SK-N-SH (cell line): ENCODE data around the gene NKX2-2. TPM values are rescaled to one million over a fixed set of nuclear protein-coding genes. Genes with fewer than 3 reads are reported as not detected.

Experiments used
- CTCF ChIA-PET: fragments of 300-600, 350-600 bp; formaldehyde crosslinking; extraction: SDS; loops from one replicate; lab custom pipeline; 2021; lab: Yijun Ruan, JAX
- POLR2A ChIA-PET: fragments of 350-600 bp; sonication (Branson Sonifier 250); formaldehyde crosslinking; extraction: SDS; loops from one replicate; lab custom pipeline; 2020; ENCODE audit warnings: antibody characterized with exemption, inconsistent platforms; lab: Yijun Ruan, JAX
- DNase-seq: peaks from one replicate; pipeline ENCODE4 v3.0.0; 2012
- H2AFZ ChIP-seq: fragments of 200-600 bp; sonication (generic); 2 replicates; pipeline ENCODE4 v1.8.1; 2016; ENCODE audit warnings: antibody characterized with exemption, mild to moderate bottlenecking, low read depth
- H3F3A ChIP-seq: fragments of 200-600 bp; sonication (generic); replicated peaks from 2 replicates; pipeline ENCODE3; 2016; ENCODE audit warnings: antibody characterized with exemption, mild to moderate bottlenecking; ENCODE audit not compliant: insufficient read depth
- H3K27ac ChIP-seq, 2 experiments: fragments of 200-500 bp in 1 of 2; fragments of 200-600 bp in 1 of 2; sonication (Bioruptor generic) in 1 of 2; sonication (generic), shearing (Covaris generic) in 1 of 2; 2 replicates each; pipeline versions ENCODE4 v1.5.1 to v1.6.1; 2014 to 2016; ENCODE audit warnings: low read depth in 2 of 2, inconsistent platforms in 1 of 2, low read length in 1 of 2, mild to moderate bottlenecking in 1 of 2, mixed read lengths in 1 of 2
- H3K27me3 ChIP-seq: fragments of 200-600 bp; sonication (generic), shearing (Covaris generic); 2 replicates; pipeline ENCODE4 v1.6.1; 2016; ENCODE audit warnings: mixed run types; ENCODE audit not compliant: insufficient read depth
- H3K36me3 ChIP-seq, 2 experiments: fragments of 200-500 bp in 1 of 2; fragments of 200-600 bp in 1 of 2; sonication (Bioruptor generic) in 1 of 2; sonication (generic) in 1 of 2; replicated peaks in 1 of 2; 2 replicates each; pipeline versions ENCODE3 to v1.5.1; 2014 to 2016; ENCODE audit warnings: low read length in 1 of 2, mild to moderate bottlenecking in 1 of 2; ENCODE audit not compliant: insufficient read depth in 2 of 2, control insufficient read depth in 1 of 2
- H3K4me1 ChIP-seq, 2 experiments: fragments of 200-500 bp in 1 of 2; fragments of 200-600 bp in 1 of 2; sonication (Bioruptor generic) in 1 of 2; sonication (generic), shearing (Covaris generic) in 1 of 2; 2 replicates each; pipeline versions ENCODE4 v1.5.1 to v1.6.1; 2014 to 2016; ENCODE audit warnings: low read depth in 1 of 2, low read length in 1 of 2, mixed run types in 1 of 2; ENCODE audit not compliant: insufficient read depth in 2 of 2, control insufficient read depth in 1 of 2
- H3K4me2 ChIP-seq: fragments of 200-600 bp; sonication (generic), shearing (Covaris generic); 2 replicates; pipeline ENCODE4 v1.6.1; 2017; ENCODE audit warnings: mixed run types
- H3K4me3 ChIP-seq, 2 experiments: fragments of 200-500 bp in 1 of 2; fragments of 200-600 bp in 1 of 2; sonication (Bioruptor generic) in 1 of 2; sonication (generic), shearing (Covaris generic) in 1 of 2; 2 replicates each; pipeline versions ENCODE4 v1.5.1 to v1.8.1; 2014 to 2016; ENCODE audit warnings: low read depth in 2 of 2, inconsistent platforms in 1 of 2, low read length in 1 of 2, mild to moderate bottlenecking in 1 of 2, mixed read lengths in 1 of 2, moderate library complexity in 1 of 2
- H3K79me2 ChIP-seq: fragments of 200-600 bp; sonication (generic); 2 replicates; pipeline ENCODE4 v1.8.1; 2017; ENCODE audit warnings: mild to moderate bottlenecking; ENCODE audit not compliant: insufficient read depth
- H3K9ac ChIP-seq: fragments of 200-600 bp; sonication (generic); 2 replicates; pipeline ENCODE4 v1.6.1; 2017; ENCODE audit warnings: mixed run types
- H3K9me2 ChIP-seq: fragments of 200-600 bp; sonication (generic); 2 replicates; pipeline ENCODE4 v1.6.1; 2017; ENCODE audit warnings: mixed run types
- H3K9me3 ChIP-seq: fragments of 200-600 bp; sonication (generic); 2 replicates; pipeline ENCODE4 v1.6.1; 2017; ENCODE audit warnings: mixed run types, mild to moderate bottlenecking, moderate library complexity
- H4K20me1 ChIP-seq: fragments of 200-600 bp; sonication (generic); 2 replicates; pipeline ENCODE4 v1.6.1; 2017; ENCODE audit warnings: mild to moderate bottlenecking, mixed run types; ENCODE audit not compliant: insufficient read depth
- EP300 ChIP-seq, 2 experiments: IDR thresholded peaks; 2 replicates each; pipeline versions ENCODE4 v1.4.0 to v1.6.1; 2012; ENCODE audit warnings: borderline replicate concordance in 1 of 2, low read depth in 1 of 2, low read length in 1 of 2
- FOSL2 ChIP-seq: IDR thresholded peaks from 2 replicates; pipeline ENCODE4 v1.4.0; 2012; ENCODE audit warnings: low read depth, mild to moderate bottlenecking, moderate library complexity, borderline replicate concordance
- FOXJ3 ChIP-seq: sonication (generic); formaldehyde crosslinking; IDR thresholded peaks from 2 replicates; pipeline ENCODE4 v1.5.1; 2020; ENCODE audit warnings: mild to moderate bottlenecking, missing genetic modification reagents
- FOXM1 ChIP-seq: IDR thresholded peaks from 2 replicates; pipeline ENCODE4 v1.4.0; 2012; ENCODE audit warnings: low read depth, mild to moderate bottlenecking
- GABPA ChIP-seq: IDR thresholded peaks from 2 replicates; pipeline ENCODE4 v1.4.0; 2012; ENCODE audit warnings: low read depth, mild to moderate bottlenecking
- JUND ChIP-seq: IDR thresholded peaks from 2 replicates; pipeline ENCODE4 v1.4.0; 2012
- MEF2A ChIP-seq: IDR thresholded peaks from 2 replicates; pipeline ENCODE4 v1.4.0; 2012; ENCODE audit warnings: low read depth, borderline replicate concordance
- NRF1 ChIP-seq: IDR thresholded peaks from 2 replicates; pipeline ENCODE4 v1.6.1; 2012; ENCODE audit warnings: low read depth, mild to moderate bottlenecking, low read length
- PBX3 ChIP-seq: IDR thresholded peaks from 2 replicates; pipeline ENCODE4; 2012
- RAD21 ChIP-seq: IDR thresholded peaks from 2 replicates; pipeline ENCODE4 v1.6.1; 2012; ENCODE audit warnings: mild to moderate bottlenecking, low read length
- RCOR1 ChIP-seq: fragments of 150-350 bp; IDR thresholded peaks from 2 replicates; pipeline ENCODE4 v1.6.1; 2017; ENCODE audit warnings: antibody characterized with exemption, low read length
- RFX5 ChIP-seq: IDR thresholded peaks from 2 replicates; pipeline ENCODE4 v1.6.1; 2012; ENCODE audit warnings: mild to moderate bottlenecking, improper control_type of control experiment, low read length
- SMC3 ChIP-seq: IDR thresholded peaks from 2 replicates; pipeline ENCODE4 v1.6.1; 2012; ENCODE audit warnings: low read depth, low read length, improper control_type of control experiment
- TAF1 ChIP-seq: IDR thresholded peaks from 2 replicates; pipeline ENCODE4 v1.6.1; 2012; ENCODE audit warnings: low read depth, mild to moderate bottlenecking, low read length, moderate library complexity, borderline replicate concordance
- TCF12 ChIP-seq: IDR thresholded peaks from 2 replicates; pipeline ENCODE4 v1.4.0; 2012
- YY1 ChIP-seq: IDR thresholded peaks from 2 replicates; pipeline ENCODE4 v1.4.0; 2012; ENCODE audit warnings: low read depth, mild to moderate bottlenecking
- WGBS: methylation state at CpG from one replicate; pipeline ENCODE4 v1.1.6; 2017; ENCODE audit warnings: low lambda C conversion rate; 5-methylcytosine and 5-hydroxymethylcytosine counted together
- polyA plus RNA-seq, 3 experiments: library from polyadenylated mRNA; depleted of rRNA; stranded (reverse); fragments of >200 nt; gene quantifications; 2 replicates each; pipeline ENCODE4 v1.2.3, GENCODE V29; 2012
- TF ChIP-seq, protein P1 (sequence below): IDR thresholded peaks from 2 replicates; pipeline ENCODE4 v1.4.0; 2012; ENCODE audit warnings: low read depth, borderline replicate concordance

Gene NKX2-2
- polyA plus RNA-seq, 1 of the 3 experiments (the other 2 are of a cell fraction) = not detected

DNA sequence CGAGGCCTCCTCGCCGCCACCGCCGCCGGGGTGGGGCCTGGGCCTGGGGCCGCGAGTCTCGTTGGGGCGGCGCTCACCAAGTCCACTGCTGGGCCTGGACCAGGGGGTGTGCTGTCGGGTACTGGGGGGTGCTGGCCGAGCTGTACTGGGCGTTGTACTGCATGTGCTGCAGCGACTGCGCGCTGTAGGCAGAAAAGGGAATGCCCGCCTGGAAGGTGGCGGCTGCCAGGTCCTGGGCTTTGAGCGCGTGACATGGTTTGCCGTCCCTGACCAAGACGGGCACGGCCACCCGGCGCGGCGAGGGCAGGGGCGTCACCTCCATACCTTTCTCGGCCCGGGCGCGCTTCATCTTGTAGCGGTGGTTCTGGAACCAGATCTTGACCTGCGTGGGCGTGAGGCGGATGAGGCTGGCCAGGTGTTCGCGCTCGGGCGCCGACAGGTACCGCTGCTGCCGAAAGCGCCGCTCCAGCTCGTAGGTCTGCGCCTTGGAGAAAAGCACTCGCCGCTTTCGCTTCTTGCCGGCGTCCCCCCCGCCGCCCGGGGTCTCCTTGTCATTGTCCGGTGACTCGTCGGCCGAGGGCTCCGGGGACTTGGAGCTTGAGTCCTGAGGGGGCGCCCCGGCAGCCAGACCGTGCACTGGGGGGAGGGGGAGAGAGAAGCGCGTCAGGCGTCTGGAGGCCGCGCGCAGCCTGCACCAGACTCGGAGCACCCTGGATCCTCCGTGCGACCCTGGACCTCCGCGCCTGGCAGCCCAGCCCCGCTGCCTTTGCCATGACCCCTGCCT is 1.8 kb downstream of the NKX2-2 start:
- H3K36me3 ChIP-seq = no peaks in the 10 kb centered on the region
- no peak overlapping the region for H3K4me3 ChIP-seq
- ChIA-PET POLR2A (no interaction called here), CTCF (interaction anchor here (0.7 kb wide), 1 partner anchor 276 kb away, joined by 3 read pairs; no protein-coding TSS in a partner anchor)
- H4K20me1 ChIP-seq = no peaks in the 10 kb centered on the region
- H3K4me2 ChIP-seq = peak overlapping the region; percentile 59; the same call in 1 of the 2 replicates
- H3K9ac ChIP-seq = no peak overlapping the region
- H3K9me2 ChIP-seq = no peaks in the 10 kb centered on the region
- H3K4me1 ChIP-seq = no peaks in the 10 kb centered on the region
- peak; percentile 49 for DNase-seq
- 16% methylated on average over 24 of the region's 76 CpGs for WGBS
- no peaks in the 10 kb centered on the region for H3F3A ChIP-seq
- H2AFZ ChIP-seq = no peak overlapping the region
- H3K27ac ChIP-seq = no peak overlapping the region
- TF ChIP-seq GABPA = no peak
- no peak for TF ChIP-seq TAF1
- no peak for TF ChIP-seq EP300 (IDR thresholded peaks at IDR 0.05; ENCODE audit: borderline replicate concordance in 1 of 2, low read depth in 1 of 2, low read length in 1 of 2)
- no peak for TF ChIP-seq FOSL2
- TF ChIP-seq FOXJ3 (CRISPR knock-in tag) = no peak
- TF ChIP-seq YY1 = no peak
- no peak for TF ChIP-seq RAD21
- TF ChIP-seq FOXM1 = no peak
- no peak for TF ChIP-seq SMC3
- H3K9me3 ChIP-seq = no peaks in the 10 kb centered on the region
- H3K79me2 ChIP-seq = no peaks in the 10 kb centered on the region
- peaks cover 92% of the 10 kb centered on the region for H3K27me3 ChIP-seq

- no peaks in the 10 kb centered on the region for H4K20me1 ChIP-seq
- no peak overlapping the region for H3K4me2 ChIP-seq
- ChIA-PET CTCF (no interaction called here), POLR2A (no interaction called here)
- no peaks in the 10 kb centered on the region for H3K36me3 ChIP-seq
- no peak overlapping the region for H3K4me3 ChIP-seq
- no peaks in the 10 kb centered on the region for H3F3A ChIP-seq
- H3K27ac ChIP-seq = no peak overlapping the region
- DNase-seq = peak; percentile 32
- TF ChIP-seq TAF1 (no peak), PBX3 (no peak), TCF12 (no peak), RFX5 (no peak), RCOR1 (no peak), FOXM1 (no peak), NRF1 (no peak), MEF2A (no peak), JUND (no peak)
- TF ChIP-seq, protein P1, sequence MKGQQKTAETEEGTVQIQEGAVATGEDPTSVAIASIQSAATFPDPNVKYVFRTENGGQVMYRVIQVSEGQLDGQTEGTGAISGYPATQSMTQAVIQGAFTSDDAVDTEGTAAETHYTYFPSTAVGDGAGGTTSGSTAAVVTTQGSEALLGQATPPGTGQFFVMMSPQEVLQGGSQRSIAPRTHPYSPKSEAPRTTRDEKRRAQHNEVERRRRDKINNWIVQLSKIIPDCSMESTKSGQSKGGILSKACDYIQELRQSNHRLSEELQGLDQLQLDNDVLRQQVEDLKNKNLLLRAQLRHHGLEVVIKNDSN = no peak
- no peaks in the 10 kb centered on the region for H3K79me2 ChIP-seq
- no peaks in the 10 kb centered on the region for H3K9me3 ChIP-seq
- no peak overlapping the region for H2AFZ ChIP-seq
- no peaks in the 10 kb centered on the region for H3K4me1 ChIP-seq
- H3K9me2 ChIP-seq = no peaks in the 10 kb centered on the region
- peaks cover 92% of the 10 kb centered on the region for H3K27me3 ChIP-seq
- no peak overlapping the region for H3K9ac ChIP-seq
- 52% methylated on average over 18 of the region's 18 CpGs for WGBS
Measured at GRCh38 chr20:21511485-21511849, 2.4 kb downstream of the NKX2-2 start.
